GM12878 (cell line): ENCODE results near the gene USF1. TPM values are rescaled to one million over a fixed set of nuclear protein-coding genes. Genes with fewer than 3 reads are reported as not detected.

Experiments used
- ATAC-seq: fragments of 200-7000 bp; cut with Tn5 transposase; 3 replicates; pipeline ENCODE4 v1.9.1; 2020; ENCODE audit warnings: mild to moderate bottlenecking, moderate library complexity
- BruUV-seq: library from RNA; stranded (reverse); fragments of 400-500 nt; replicated peaks from 2 replicates; lab custom pipeline; 2021; lab: Mats Ljungman, UMichigan
- CTCF ChIA-PET: fragments of 300-600 bp; sonication (Branson Sonifier 250); formaldehyde crosslinking; extraction: SDS; loops from one replicate; lab custom pipeline; 2021; ENCODE audit warnings: inconsistent platforms; lab: Yijun Ruan, JAX
- POLR2A ChIA-PET: fragments of 350-600 bp; formaldehyde crosslinking; extraction: SDS; loops from one replicate; lab custom pipeline; 2021; ENCODE audit warnings: inconsistent platforms; lab: Charles Lee
- RAD21 ChIA-PET: fragments of 300-600 bp; sonication (Branson Sonifier 250); formaldehyde crosslinking; loops from one replicate; lab custom pipeline; 2023; ENCODE audit warnings: antibody characterized with exemption; ENCODE audit not compliant: unreplicated experiment; lab: Charles Lee
- SMC1A ChIA-PET: fragments of 300-600 bp; sonication (Branson Sonifier 250); formaldehyde crosslinking; loops from one replicate; lab custom pipeline; 2023; ENCODE audit not compliant: unreplicated experiment, uncharacterized antibody; lab: Charles Lee
- DNase-seq: peaks from one replicate; pipeline ENCODE4 v3.0.0-alpha.2; 2011; ENCODE audit warnings: low read depth, low spot score
- FAIRE-seq: peaks from 3 replicates; lab custom pipeline; 2011; peaks lifted over from hg19 to GRCh38; lab: Jason Lieb, UNC
- H2AFZ ChIP-seq: 2 replicates; pipeline ENCODE4 v1.6.0; 2011; ENCODE audit warnings: low read depth, low read length, control low read depth; ENCODE audit not compliant: control insufficient read depth
- H3K27ac ChIP-seq: 2 replicates; pipeline ENCODE4 v1.5.1; 2011; ENCODE audit warnings: control low read depth; ENCODE audit not compliant: control insufficient read depth, insufficient read depth
- H3K27me3 ChIP-seq, 2 experiments: replicated peaks in 1 of 2; 2 replicates each; pipeline versions ENCODE4 v1.6.0 to v1.6.1; 2011; ENCODE audit warnings: low read length in 1 of 2; ENCODE audit not compliant: control insufficient read depth in 2 of 2, insufficient read depth in 2 of 2
- H3K36me3 ChIP-seq, 2 experiments: 2 replicates each; pipeline ENCODE4 v1.5.1; 2011; ENCODE audit warnings: low read length in 1 of 2; ENCODE audit not compliant: control insufficient read depth in 2 of 2, insufficient read depth in 2 of 2
- H3K4me1 ChIP-seq: 2 replicates; pipeline ENCODE4 v1.6.1; 2011; ENCODE audit warnings: mild to moderate bottlenecking, low read length, moderate library complexity, mixed read lengths; ENCODE audit not compliant: control insufficient read depth, insufficient read depth
- H3K4me2 ChIP-seq: 2 replicates; pipeline ENCODE4 v1.6.0; 2011; ENCODE audit warnings: control low read depth; ENCODE audit not compliant: control insufficient read depth, insufficient read depth
- H3K4me3 ChIP-seq: fragments of 200-600 bp; sonication (generic); 2 replicates; pipeline ENCODE4 v1.5.1; 2016
- H3K79me2 ChIP-seq: 2 replicates; pipeline ENCODE4 v1.6.0; 2011; ENCODE audit warnings: low read length; ENCODE audit not compliant: control insufficient read depth, insufficient read depth
- H3K9ac ChIP-seq: 2 replicates; pipeline ENCODE4 v1.8.0; 2011; ENCODE audit warnings: low read length, control low read depth, mixed read lengths; ENCODE audit not compliant: control insufficient read depth, insufficient read depth
- H3K9me3 ChIP-seq: replicated peaks from 3 replicates; pipeline ENCODE4 v1.5.1; 2011; ENCODE audit warnings: mild to moderate bottlenecking, low read length; ENCODE audit not compliant: control insufficient read depth, insufficient read depth
- H4K20me1 ChIP-seq: 2 replicates; pipeline ENCODE4 v1.6.0; 2011; ENCODE audit not compliant: control insufficient read depth, insufficient read depth
- ATF7 ChIP-seq: fragments of 450-650 bp; IDR thresholded peaks from 2 replicates; pipeline ENCODE4 v1.6.1; 2016; ENCODE audit warnings: low read depth, mild to moderate bottlenecking
- PRDM15 ChIP-seq: fragments of 450-650 bp; formaldehyde crosslinking; IDR thresholded peaks from 2 replicates; pipeline ENCODE4 v1.4.0; 2020; ENCODE audit warnings: mild to moderate bottlenecking, moderate library complexity
- SMARCA5 ChIP-seq: fragments of 450-650 bp; IDR thresholded peaks from 2 replicates; pipeline ENCODE4 v1.6.1; 2017; ENCODE audit warnings: mild to moderate bottlenecking
- ZNF687 ChIP-seq: fragments of 450-650 bp; IDR thresholded peaks from 2 replicates; pipeline ENCODE4 v1.6.1; 2017; ENCODE audit warnings: mild to moderate bottlenecking, moderate library complexity
- WGBS: methylation state at CpG from one replicate; pipeline ENCODE4 v1.1.6; 2016; ENCODE audit warnings: low lambda C conversion rate; ENCODE audit not compliant: insufficient replicate concordance, insufficient coverage; ENCODE audit errors: missing lambda C conversion rate; 5-methylcytosine and 5-hydroxymethylcytosine counted together
- in situ Hi-C: fragments of 300-500 bp; cut with MboI; formaldehyde crosslinking; loops from 9 replicates; pipeline ENCODE4 v1.14.3; 2018; ENCODE audit warnings: mixed read lengths
- intact Hi-C: fragments of 100-400 bp; cut with micrococcal nuclease; formaldehyde crosslinking; loops from one replicate; pipeline ENCODE4 v1.14.2; 2022; ENCODE audit not compliant: unreplicated experiment
- polyA plus RNA-seq, 11 experiments: library from polyadenylated mRNA; depleted of rRNA in 4 of 11; unstranded in 6 of 11; stranded (reverse) in 5 of 11; fragments of >200 nt; fragmentation: Nextera tagmentation in 4 of 11; fragmentation: Illumina TruSeq in 1 of 11; extraction: Ambion mirVana in 4 of 11; extraction: Trizol in 1 of 11; gene quantifications; 1 replicate in 1 of 11; 2 replicates in 10 of 11; pipeline versions ENCODE4 v1.2.1 to v1.2.3, GENCODE V29; 2011 to 2016; ENCODE audit warnings: inconsistent platforms in 2 of 11, missing spikeins in 2 of 11, low read depth in 1 of 11
- total RNA-seq, 4 experiments: library from RNA; depleted of rRNA in 3 of 4; stranded (reverse); fragments of >200 nt in 3 of 4; fragmentation: Illumina TruSeq in 1 of 4; extraction: Trizol in 1 of 4; gene quantifications; 2 replicates each; pipeline versions ENCODE4 v1.2.1 to v1.2.3, GENCODE V29; 2013 to 2021

USF1 gene
- total and polyA plus RNA-seq, 10 of the 15 experiments (the other 5 are each of a cell fraction or from before 2014, with no cell fraction given) = 9.4 to 92.1 (median 53.5) TPM

- Histone ChIP-seq H4K20me1 (no peaks in the 10 kb centered on the region), H3K79me2 (peaks cover 39% of the 10 kb centered on the region), H3K4me1 (peaks cover 11% of the 10 kb centered on the region), H3K4me2 (no peak overlapping the region), H3K9ac (no peak overlapping the region), H3K27me3 (no peaks in the 10 kb centered on the region), H3K4me3 (no peak overlapping the region), H3K9me3 (no peaks in the 10 kb centered on the region), H3K27ac (no peak overlapping the region), H2AFZ (no peak overlapping the region), H3K36me3 (peaks cover 0 to 3% of the 10 kb centered on the region in 2 experiments; a peak in 1 of 4 replicates)
- ATAC-seq (no peak), FAIRE-seq (no peak), DNase-seq (no peak)
- ChIA-PET POLR2A (interaction anchor here (0.6 kb wide), 1 partner anchor 30 kb away, joined by 3 read pairs; no protein-coding TSS in a partner anchor), RAD21 (interaction anchor here (1.1 to 2.7 kb wide), 3 partner anchors 10 to 11 kb away, joined by 3 to 12 read pairs (median 3); no protein-coding TSS in a partner anchor), SMC1A (interaction anchor here (1.2 to 6.6 kb wide), 2 partner anchors 11 to 12 kb away, joined by 3 to 34 read pairs; partner anchors contain the start of gene F11R), CTCF (interaction anchor here (1.7 to 4.6 kb wide), 2 partner anchors 11 to 12 kb away, joined by 3 to 22 read pairs; partner anchors contain the start of gene F11R)
- intact Hi-C loops = no loop called here
- in situ Hi-C loops = no loop called here
- WGBS = 41% methylated on average over 4 of the region's 4 CpGs
- TF ChIP-seq ATF7 = peak; percentile 22; the same call in 1 of the 2 replicates
- no peak for TF ChIP-seq SMARCA5
- TF ChIP-seq, all 136 proteins: peak for 1
- no TSS peak for BruUV-seq
Observed at GRCh38 chr1:161008869-161009510, 36.8 kb downstream of the USF1 start.

GRCh38 chr1:161007369-161007768, 38.4 kb downstream of the USF1 start:
- Histone ChIP-seq H2AFZ (no peak overlapping the region), H3K79me2 (peaks cover 29% of the 10 kb centered on the region), H3K36me3 (peaks cover 0 to 3% of the 10 kb centered on the region in 2 experiments; a peak in 1 of 4 replicates), H3K27ac (no peak overlapping the region), H3K9ac (no peak overlapping the region), H3K27me3 (no peaks in the 10 kb centered on the region), H3K4me3 (no peak overlapping the region), H4K20me1 (no peaks in the 10 kb centered on the region), H3K9me3 (no peaks in the 10 kb centered on the region), H3K4me1 (no peaks in the 10 kb centered on the region; the same call in 1 of the 2 replicates), H3K4me2 (no peak overlapping the region)
- intact Hi-C loops = no loop called here
- ChIA-PET CTCF (interaction anchor here (1.0 to 4.6 kb wide), 3 partner anchors 9 to 159 kb away, joined by 3 to 22 read pairs (median 3); partner anchors contain the start of genes F11R and PPOX), POLR2A (interaction anchor here (0.6 to 1.5 kb wide), 4 partner anchors 10 to 237 kb away, joined by 3 to 4 read pairs (median 3); no protein-coding TSS in a partner anchor), RAD21 (interaction anchor here (0.9 kb wide), 1 partner anchor 20 kb away, joined by 3 read pairs; no protein-coding TSS in a partner anchor), SMC1A (interaction anchor here (0.9 to 1.6 kb wide), 3 partner anchors 11 to 61 kb away, joined by 4 to 6 read pairs (median 4); no protein-coding TSS in a partner anchor)
- 100% methylated on average over 2 of the region's 2 CpGs for whole genome bisulfite sequencing
- FAIRE-seq = no peak
- BruUV-seq = no TSS peak
- TF ChIP-seq ZNF687 (no peak), PRDM15 (CRISPR knock-in tag) (no peak)
- DNase-seq = no peak
- in situ Hi-C loops = no loop called here
- no peak for ATAC-seq
